Lung (tissue), 12 donors: Measurements from ENCODE around the gene UQCRQ. TPM values are rescaled to one million over a fixed set of nuclear protein-coding genes. Genes with fewer than 3 reads are reported as not detected.

Experiments
- ATAC-seq: fragments of 200-7000 bp; cut with Tn5 transposase; one replicate; pipeline ENCODE4 v1.9.1; 2020; ENCODE audit warnings: moderate number of reproducible peaks; ENCODE audit not compliant: insufficient read depth, low FRiP score
- DNase-seq, 3 donors: peaks; one replicate each; pipeline ENCODE4 v3.0.0-alpha.2; 2013 to 2017
- H3K27ac ChIP-seq, 2 donors: one replicate each; pipeline ENCODE4 v1.5.1; 2013; ENCODE audit warnings: mild to moderate bottlenecking in 2 of 2, moderate library complexity in 2 of 2, control low read depth in 1 of 2, inconsistent platforms in 1 of 2, low read depth in 1 of 2, low read length in 1 of 2
- H3K27me3 ChIP-seq, 3 donors: one replicate each; pipeline ENCODE4 v1.5.1; 2013; ENCODE audit warnings: low read length in 2 of 3; ENCODE audit not compliant: control insufficient read depth in 3 of 3, insufficient read depth in 3 of 3
- H3K36me3 ChIP-seq, 4 donors: one replicate each; pipeline ENCODE4 v1.5.1; 2013; ENCODE audit warnings: low read length in 4 of 4, mild to moderate bottlenecking in 1 of 4, moderate library complexity in 1 of 4; ENCODE audit not compliant: control insufficient read depth in 4 of 4, insufficient read depth in 4 of 4
- H3K4me1 ChIP-seq, 5 donors: one replicate each; pipeline ENCODE4 v1.5.1; 2013; ENCODE audit warnings: low read length in 5 of 5, mild to moderate bottlenecking in 2 of 5, moderate library complexity in 1 of 5; ENCODE audit not compliant: control insufficient read depth in 5 of 5, insufficient read depth in 5 of 5
- H3K4me3 ChIP-seq: one replicate; pipeline ENCODE4 v1.5.1; 2013; ENCODE audit warnings: mild to moderate bottlenecking, control low read depth, moderate library complexity
- H3K9ac ChIP-seq, 2 donors: one replicate each; pipeline ENCODE4 v1.5.1; 2013; ENCODE audit warnings: low read length in 2 of 2, control low read depth in 1 of 2; ENCODE audit not compliant: insufficient read depth in 1 of 2
- H3K9me3 ChIP-seq, 4 donors: one replicate each; pipeline ENCODE4 v1.5.1; 2013; ENCODE audit warnings: low read length in 3 of 4, mild to moderate bottlenecking in 1 of 4, moderate library complexity in 1 of 4; ENCODE audit not compliant: control insufficient read depth in 4 of 4, insufficient read depth in 3 of 4
- CTCF ChIP-seq: IDR thresholded peaks from 2 replicates; pipeline ENCODE4 v1.5.1; 2012; ENCODE audit warnings: mild to moderate bottlenecking; ENCODE audit errors: control extremely low read depth, extremely low read depth
- WGBS, 2 donors: extraction: QIAGEN DNeasy Blood & Tissue Kit; methylation state at CpG; one replicate each; pipeline ENCODE4 v1.1.7; 2013; 5-methylcytosine and 5-hydroxymethylcytosine counted together
- polyA plus RNA-seq, 2 donors: library from polyadenylated mRNA; stranded (reverse); fragments of 200-250 nt; gene quantifications; one replicate each; pipeline ENCODE4 v1.2.1, GENCODE V29; 2013
- total RNA-seq, 2 donors: library from RNA; depleted of rRNA in 1 of 2; stranded (reverse); fragments of >200 nt in 1 of 2; gene quantifications; one replicate each; pipeline ENCODE4 v1.2.1, GENCODE V29; 2014 to 2021
- donor health status: control.
- donor health status: control.
- donor health status: Bipolar disorder and iron deficiency.
- donor health status: healthy.
- donor health status: DM: yes; HTN: yes; CAD: no.

UQCRQ gene
- total and polyA plus RNA-seq, 4 donors, result 99.0 to 528 (median 296) TPM

- Histone ChIP-seq H3K27me3 (no peaks in the 10 kb centered on the region), H3K4me1 (no peaks in the 10 kb centered on the region), H3K36me3 (peaks cover 19 to 63% (median 32%) of the 10 kb centered on the region in 4 donors), H3K4me3 (no peak overlapping the region), H3K9ac (no peak overlapping the region), H3K27ac (no peak overlapping the region), H3K9me3 (no peaks in the 10 kb centered on the region)
- 93 to 96% methylated on average over 11 of the region's 11 CpGs for WGBS, 2 donors
- no peak for TF ChIP-seq CTCF
- DNase-seq (no peak), ATAC-seq (no peak)
These were observed 19.8 kb downstream of the UQCRQ start for GRCh38 chr5:132886064-132886823.

GRCh38 chr5:132887283-132887682 lies 20.8 kb downstream of the UQCRQ start:
- Histone ChIP-seq H3K27me3 (no peaks in the 10 kb centered on the region), H3K9me3 (no peaks in the 10 kb centered on the region), H3K4me3 (no peak overlapping the region), H3K4me1 (no peaks in the 10 kb centered on the region), H3K36me3 (peaks cover 22 to 64% (median 39%) of the 10 kb centered on the region in 4 donors), H3K27ac (no peak overlapping the region), H3K9ac (no peak overlapping the region)
- 52 to 70% methylated on average over 1 of the region's 1 CpG for WGBS, 2 donors
- ATAC-seq, result no peak
- DNase-seq, result no peak
- no peak for TF ChIP-seq CTCF

- no peak overlapping the region for H3K9ac ChIP-seq
- ATAC-seq (no peak), DNase-seq (no peak)
- H3K27me3 ChIP-seq, result no peaks in the 10 kb centered on the region
- TF ChIP-seq CTCF, result no peak
- H3K27ac ChIP-seq, result no peak overlapping the region
- peaks cover 24 to 69% (median 45%) of the 10 kb centered on the region in 4 donors for H3K36me3 ChIP-seq
- no peaks in the 10 kb centered on the region for H3K9me3 ChIP-seq
- no peak overlapping the region for H3K4me3 ChIP-seq
- H3K4me1 ChIP-seq, result no peaks in the 10 kb centered on the region
These were observed 23.1 kb downstream of the UQCRQ start for GRCh38 chr5:132889501-132889900.

GRCh38 chr5:132890817-132891216 lies 24.4 kb downstream of the UQCRQ start:
- WGBS, 2 donors, result 96% methylated on average over 4 of the region's 4 CpGs
- peaks cover 0 to under 1% (median 0%) of the 10 kb centered on the region in 5 donors for H3K4me1 ChIP-seq
- H3K9ac ChIP-seq, result no peak overlapping the region
- H3K4me3 ChIP-seq, result no peak overlapping the region
- no peaks in the 10 kb centered on the region for H3K9me3 ChIP-seq
- no peak overlapping the region for H3K27ac ChIP-seq
- no peak for DNase-seq
- ATAC-seq, result no peak
- peaks cover 23 to 75% (median 44%) of the 10 kb centered on the region in 4 donors for H3K36me3 ChIP-seq
- no peaks in the 10 kb centered on the region for H3K27me3 ChIP-seq
- TF ChIP-seq CTCF, result no peak
